ENCODE data around the gene MAST2. TPM values are rescaled to one million over a fixed set of nuclear protein-coding genes. Genes with fewer than 3 reads are reported as not detected.
"Not testable (repeated sequence)": the region's sequence is repeated elsewhere in the genome, so short reads cannot be mapped to it uniquely, and the experiment has no call there.

Gene MAST2
- 38.2 TPM for polyA plus RNA-seq (2013, experiment 1 of 2; ENCODE audit: insufficient read length)
- 36.8 TPM for polyA plus RNA-seq (2013, experiment 2 of 2; ENCODE audit: insufficient read length)

- peak; percentile 90 for DNase-seq
Observed at GRCh38 chr1:45803299-45803780, at the start of gene MAST2. MAST2 (plus strand) TSS chr1:45803612; CDS start chr1:45803896, 284 bp downstream.

- DNase-seq: no peak
Observed at GRCh38 chr1:45755697-45756096, 47.7 kb upstream of the MAST2 start.

GRCh38 chr1:45762291-45762690 is 41.1 kb upstream of the MAST2 start:
- no peak for DNase-seq

- DNase-seq: no peak
Observed at GRCh38 chr1:45765999-45766792, 37.2 kb upstream of the MAST2 start.

GRCh38 chr1:45767035-45767434 is 36.4 kb upstream of the MAST2 start:
- peak; percentile 43 for DNase-seq

- peak; percentile 10 for DNase-seq
Observed at GRCh38 chr1:45769261-45769932, 34.0 kb upstream of the MAST2 start.

GRCh38 chr1:45772971-45773370 is 30.4 kb upstream of the MAST2 start:
- DNase-seq: no peak

- no peak for DNase-seq
Observed at GRCh38 chr1:45775794-45776193, 27.6 kb upstream of the MAST2 start.

GRCh38 chr1:45785583-45785982 is 17.8 kb upstream of the MAST2 start:
- DNase-seq: no peak

GRCh38 chr1:45787905-45788304 is 15.5 kb upstream of the MAST2 start:
- DNase-seq: no peak

- no peak for DNase-seq
Observed at GRCh38 chr1:45789601-45790000, 13.8 kb upstream of the MAST2 start.

- DNase-seq: no peak
Observed at GRCh38 chr1:45792744-45793143, 10.7 kb upstream of the MAST2 start.

- no peak for DNase-seq
Observed at GRCh38 chr1:45793942-45794604, 9.3 kb upstream of the MAST2 start.

GRCh38 chr1:45796381-45796780 is 7.0 kb upstream of the MAST2 start:
- DNase-seq: no peak

- DNase-seq: no peak
Observed at GRCh38 chr1:45796946-45797345, 6.5 kb upstream of the MAST2 start.

GRCh38 chr1:45800899-45801298 is 2.5 kb upstream of the MAST2 start:
- no peak for DNase-seq

- DNase-seq: peak; percentile 94
Observed at GRCh38 chr1:45802343-45803298, 791 bp upstream of the MAST2 start.

- not testable (repeated sequence) for DNase-seq
Observed at GRCh38 chr1:45803781-45804668, 613 bp downstream of the MAST2 start.

- no peak for DNase-seq
Observed at GRCh38 chr1:45804669-45804969, 1.2 kb downstream of the MAST2 start.

GRCh38 chr1:45806129-45806528 is 2.7 kb downstream of the MAST2 start:
- no peak for DNase-seq

- DNase-seq: no peak
Observed at GRCh38 chr1:45809761-45810160, 6.3 kb downstream of the MAST2 start.

Measured in fibroblast of skin of abdomen (primary cell).